Brain microvascular endothelial cell (primary cell): ENCODE measurements around the gene TOMM20.
A peak's percentile ranks its signal among the peaks of the same experiment; 100 is the strongest.
"Not testable (repeated sequence)": the region's sequence is repeated elsewhere in the genome, so short reads cannot be mapped to it uniquely, and the experiment has no call there.

Experiments used
- DNase-seq: peaks from one replicate; pipeline ENCODE4 v3.0.0-alpha.2; 2020
- H3K27ac ChIP-seq: fragments of 250-450 bp; sonication (Bioruptor Pico); 2 replicates; pipeline ENCODE4 v1.5.1; 2020; ENCODE audit warnings: mild to moderate bottlenecking, moderate library complexity
- H3K27me3 ChIP-seq: fragments of 250-450 bp; sonication (Bioruptor Pico); replicated peaks from 2 replicates; pipeline ENCODE4 v1.5.1; 2020; ENCODE audit warnings: mild to moderate bottlenecking
- H3K36me3 ChIP-seq: fragments of 250-450 bp; sonication (Bioruptor Pico); replicated peaks from 2 replicates; pipeline ENCODE4 v1.5.1; 2020; ENCODE audit warnings: mild to moderate bottlenecking
- H3K4me3 ChIP-seq: 2 replicates; pipeline ENCODE4 v1.5.1; 2011; ENCODE audit warnings: low read depth, mild to moderate bottlenecking, control low read depth, low read length, moderate library complexity
- in situ Hi-C: cut with HindIII; loops from 2 replicates; pipeline ENCODE4 v1.10.0; 2017; ENCODE audit warnings: low sequenced_read_pairs, low pct_ligation_motif_present
- TF ChIP-seq, protein P1 (sequence below): IDR thresholded peaks from 2 replicates; pipeline ENCODE4 v1.5.1; 2011; ENCODE audit warnings: low read depth, mild to moderate bottlenecking, moderate library complexity, low read length, control low read depth, inconsistent platforms; ENCODE audit errors: missing control alignments

The TOMM20 gene

DNA sequence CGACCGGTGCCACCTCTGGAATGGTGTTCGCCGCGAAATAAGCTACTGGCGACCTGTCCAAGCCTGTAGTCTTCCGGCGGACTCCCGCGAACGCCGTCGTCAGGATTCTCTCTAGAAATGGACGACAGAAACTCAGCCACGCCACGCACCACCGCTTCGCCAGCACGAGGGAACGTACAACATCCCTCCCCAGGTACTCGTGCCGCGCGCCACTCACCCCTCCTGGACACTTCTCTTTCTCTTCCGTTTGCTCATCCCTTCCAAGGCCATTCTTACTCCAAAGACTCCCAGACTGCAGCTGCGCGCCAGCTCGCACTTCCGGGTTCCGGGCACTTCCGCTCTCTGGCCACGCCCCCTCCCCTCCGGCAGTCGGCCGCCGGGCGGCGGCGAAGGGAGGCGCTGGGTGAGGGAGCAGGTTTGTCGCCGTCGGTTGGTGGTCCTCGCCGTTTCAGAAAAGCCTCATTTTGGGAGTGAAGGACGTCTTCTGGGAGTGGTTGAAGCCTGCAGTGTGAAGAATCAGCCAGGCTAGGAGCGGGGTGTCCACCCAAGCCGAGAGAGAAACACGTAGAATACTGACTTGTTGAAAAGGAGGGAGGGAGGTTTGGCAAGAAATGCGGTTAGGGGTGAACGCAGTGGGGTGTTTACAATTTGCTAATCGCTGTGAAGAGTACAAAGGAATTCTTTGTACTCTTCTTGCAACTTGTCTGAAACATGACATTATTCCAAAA is 32.5 kb upstream of the TOMM20 start, which contains the start of gene RBM34:
Gene RBM34, minus strand, starts transcription at position 294 of the 728 bp plus-strand sequence. Its CDS starts 24 bp downstream, at position 270.
- in situ Hi-C loops: no loop called here
- TF ChIP-seq, protein P1, sequence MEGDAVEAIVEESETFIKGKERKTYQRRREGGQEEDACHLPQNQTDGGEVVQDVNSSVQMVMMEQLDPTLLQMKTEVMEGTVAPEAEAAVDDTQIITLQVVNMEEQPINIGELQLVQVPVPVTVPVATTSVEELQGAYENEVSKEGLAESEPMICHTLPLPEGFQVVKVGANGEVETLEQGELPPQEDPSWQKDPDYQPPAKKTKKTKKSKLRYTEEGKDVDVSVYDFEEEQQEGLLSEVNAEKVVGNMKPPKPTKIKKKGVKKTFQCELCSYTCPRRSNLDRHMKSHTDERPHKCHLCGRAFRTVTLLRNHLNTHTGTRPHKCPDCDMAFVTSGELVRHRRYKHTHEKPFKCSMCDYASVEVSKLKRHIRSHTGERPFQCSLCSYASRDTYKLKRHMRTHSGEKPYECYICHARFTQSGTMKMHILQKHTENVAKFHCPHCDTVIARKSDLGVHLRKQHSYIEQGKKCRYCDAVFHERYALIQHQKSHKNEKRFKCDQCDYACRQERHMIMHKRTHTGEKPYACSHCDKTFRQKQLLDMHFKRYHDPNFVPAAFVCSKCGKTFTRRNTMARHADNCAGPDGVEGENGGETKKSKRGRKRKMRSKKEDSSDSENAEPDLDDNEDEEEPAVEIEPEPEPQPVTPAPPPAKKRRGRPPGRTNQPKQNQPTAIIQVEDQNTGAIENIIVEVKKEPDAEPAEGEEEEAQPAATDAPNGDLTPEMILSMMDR: peak; percentile 31
- DNase-seq: peak; percentile 85
- Histone ChIP-seq H3K27ac (peak within 1 kb of the TSS; percentile 74), H3K36me3 (peaks cover 24% of the 10 kb centered on the region), H3K4me3 (peak within 1 kb of the TSS; percentile 98), H3K27me3 (no peaks in the 10 kb centered on the region)

DNA sequence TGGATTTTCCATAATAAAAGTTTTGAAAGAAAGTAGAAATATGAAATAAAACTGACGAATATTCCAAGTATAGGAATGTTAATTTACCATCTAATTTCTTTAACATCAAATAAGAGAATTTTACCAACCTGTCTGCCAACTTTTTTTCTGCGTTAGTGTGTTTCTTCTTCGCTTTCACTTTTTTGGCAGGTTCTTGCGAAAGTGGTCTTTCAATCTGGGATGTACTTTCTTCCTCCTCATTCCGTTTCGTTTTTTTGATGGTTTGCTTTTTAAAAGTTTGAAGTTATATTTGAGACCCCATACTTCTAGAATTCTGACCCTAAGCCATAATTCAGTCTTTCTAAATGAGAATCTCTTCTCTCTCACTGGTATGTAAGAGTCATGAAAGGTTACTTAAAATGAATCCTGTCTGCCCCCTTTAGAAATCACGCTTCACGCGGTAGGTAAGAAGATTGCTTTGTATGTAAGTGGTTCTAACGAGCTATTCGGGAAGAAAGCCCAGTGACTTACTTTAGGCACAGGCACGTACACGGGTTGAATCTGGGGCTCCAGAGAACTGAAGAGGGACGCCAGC is 31.8 kb upstream of the TOMM20 start:
- DNase-seq: peak; percentile 47
- Histone ChIP-seq H3K4me3 (peak overlapping the region; percentile 98), H3K27me3 (no peaks in the 10 kb centered on the region), H3K36me3 (peaks cover 25% of the 10 kb centered on the region), H3K27ac (peak overlapping the region; percentile 74)
- TF ChIP-seq, protein P1: no peak
- in situ Hi-C loops: no loop called here

DNA sequence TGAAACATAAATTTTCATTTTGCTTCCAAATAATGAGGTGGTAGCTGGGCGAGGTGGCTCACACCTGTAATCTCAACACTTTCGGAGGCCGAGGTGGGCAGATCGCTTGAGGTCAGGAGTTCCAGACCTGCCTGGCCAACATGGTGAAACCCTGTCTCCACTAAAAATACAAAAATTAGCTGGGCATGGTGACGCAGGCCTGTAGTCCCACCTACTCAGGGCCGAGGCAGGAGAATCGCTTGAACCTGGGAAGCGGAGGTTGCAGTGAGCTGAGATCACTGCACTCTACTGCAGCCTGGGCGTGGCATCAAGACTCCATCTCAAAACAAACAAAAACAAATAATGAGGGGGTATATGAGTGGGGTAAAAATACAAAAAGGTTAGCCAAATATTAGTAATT is 31.3 kb upstream of the TOMM20 start:
- H3K27me3 ChIP-seq, H3K27ac ChIP-seq, DNase-seq, in situ Hi-C loops: not testable (repeated sequence)
- Histone ChIP-seq H3K36me3 (peaks cover 26% of the 10 kb centered on the region), H3K4me3 (peak overlapping the region; percentile 98)

DNA sequence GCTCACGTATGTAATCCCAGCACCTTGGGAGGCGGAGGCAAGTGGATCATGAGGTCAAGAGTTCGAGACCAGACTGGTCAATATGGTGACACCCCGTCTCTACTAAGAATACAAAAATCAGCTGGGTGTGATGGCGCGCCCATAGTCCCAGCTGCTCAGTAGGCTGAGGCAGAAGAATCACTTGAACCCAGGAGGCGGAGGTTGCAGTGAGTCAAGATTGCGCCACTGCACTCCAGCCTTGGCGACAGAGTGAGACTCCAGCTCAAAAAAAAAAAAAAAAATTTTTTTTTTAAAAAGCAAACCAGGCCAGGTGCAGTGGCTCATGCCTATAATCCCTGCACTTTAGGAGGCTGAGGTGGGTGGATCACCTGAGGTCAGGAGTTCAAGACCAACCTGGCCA is 30.6 kb upstream of the TOMM20 start:
- H3K27ac ChIP-seq, H3K27me3 ChIP-seq, DNase-seq, in situ Hi-C loops, H3K4me3 ChIP-seq: not testable (repeated sequence)
- H3K36me3 ChIP-seq: peaks cover 32% of the 10 kb centered on the region

DNA sequence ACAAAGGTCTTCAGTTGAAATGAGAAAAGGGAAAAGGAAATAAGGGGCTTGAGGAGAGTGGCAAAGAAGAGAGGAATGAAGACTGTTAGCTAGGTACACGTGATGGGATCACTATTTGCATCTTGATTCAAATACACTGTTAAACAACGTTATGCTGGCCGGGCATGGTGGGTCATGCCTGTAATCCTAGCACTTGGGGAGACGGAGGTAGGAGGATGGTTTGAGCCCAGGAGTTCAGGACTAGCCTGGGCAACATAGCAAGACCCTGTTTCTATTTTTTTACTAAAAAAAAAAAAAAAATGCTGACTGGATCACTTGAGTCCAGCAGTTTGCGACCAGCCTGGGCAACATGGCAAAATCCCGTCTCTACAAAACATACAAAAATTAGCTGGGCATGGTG is 30.0 kb upstream of the TOMM20 start:
- H3K27me3 ChIP-seq: no peaks in the 10 kb centered on the region
- in situ Hi-C loops: no loop called here
- H3K36me3 ChIP-seq: peaks cover 36% of the 10 kb centered on the region
- no peak overlapping the region for H3K27ac ChIP-seq
- DNase-seq: no peak
- H3K4me3 ChIP-seq: no peak overlapping the region
- TF ChIP-seq, protein P1: no peak

DNA sequence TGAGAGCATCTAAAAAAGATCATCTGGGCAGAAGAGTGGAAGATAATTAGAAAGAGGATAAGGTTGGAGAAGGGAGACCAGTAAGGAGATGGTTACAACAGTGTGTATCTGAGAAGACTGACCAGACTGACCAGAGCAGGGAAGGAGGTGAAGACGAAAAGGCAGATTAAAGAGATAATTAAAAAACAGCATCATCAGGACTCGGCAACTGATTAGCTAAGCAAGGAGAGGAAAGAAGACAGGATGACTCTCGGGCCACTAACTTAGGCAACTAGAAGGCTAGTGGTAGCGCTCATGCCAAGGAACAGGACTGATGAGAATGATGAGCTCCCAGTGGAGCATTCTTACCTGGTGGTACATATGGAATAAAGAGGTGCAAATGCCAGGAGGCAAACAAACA is 28.5 kb upstream of the TOMM20 start:
- H3K27ac ChIP-seq: no peak overlapping the region
- DNase-seq: no peak
- in situ Hi-C loops: no loop called here
- H3K36me3 ChIP-seq: peaks cover 44% of the 10 kb centered on the region
- no peaks in the 10 kb centered on the region for H3K27me3 ChIP-seq
- H3K4me3 ChIP-seq: no peak overlapping the region
- TF ChIP-seq, protein P1: no peak
